GM12865 (cell line): Measurements from ENCODE around the gene DMWD.
"Not testable (repeated sequence)": the region's sequence is repeated elsewhere in the genome, so short reads cannot be mapped to it uniquely, and the experiment has no call there.

Experiments used
- DNase-seq: peaks from one replicate; pipeline ENCODE4 v3.0.0; 2010; ENCODE audit warnings: low read depth
- H3K4me3 ChIP-seq: 2 replicates; pipeline ENCODE4 v1.5.1; 2011; ENCODE audit warnings: mild to moderate bottlenecking, low read depth, low read length, control low read depth
- CTCF ChIP-seq: IDR thresholded peaks from 2 replicates; pipeline ENCODE4 v1.5.1; 2011; ENCODE audit warnings: low read length, control low read depth, low read depth, inconsistent platforms; ENCODE audit not compliant: insufficient read depth; ENCODE audit errors: missing control alignments

Gene DMWD

GRCh38 chr19:45753548-45753947 is 39.1 kb downstream of the DMWD start:
- DNase-seq: no peak
- no peak for TF ChIP-seq CTCF
- no peak overlapping the region for H3K4me3 ChIP-seq

GRCh38 chr19:45752639-45753038 is 40.0 kb downstream of the DMWD start:
- TF ChIP-seq CTCF: no peak

GRCh38 chr19:45751483-45751882 is 41.2 kb downstream of the DMWD start:
- not testable (repeated sequence) for H3K4me3 ChIP-seq, DNase-seq

More at GRCh38 chr19:45752639-45753038, 40.0 kb downstream of the DMWD start:
- H3K4me3 ChIP-seq: no peak overlapping the region
- no peak for DNase-seq

- no peak for TF ChIP-seq CTCF
- no peak for DNase-seq
- H3K4me3 ChIP-seq: no peak overlapping the region
These were observed 45.1 kb downstream of the DMWD start for GRCh38 chr19:45747513-45747912.

- no peak for DNase-seq
- no peak for TF ChIP-seq CTCF
- H3K4me3 ChIP-seq: no peak overlapping the region
These were observed 45.8 kb downstream of the DMWD start for GRCh38 chr19:45746866-45747265.

GRCh38 chr19:45745606-45746005 is 47.0 kb downstream of the DMWD start:
- no peak overlapping the region for H3K4me3 ChIP-seq
- no peak for TF ChIP-seq CTCF
- no peak for DNase-seq

- no peak for DNase-seq
- TF ChIP-seq CTCF: no peak
- no peak overlapping the region for H3K4me3 ChIP-seq
These were observed 49.7 kb downstream of the DMWD start for GRCh38 chr19:45742969-45743368.
